SK-N-SH treated with all-trans-retinoic acid at 6 μM for 48 hours (cell line): ENCODE data around the gene ARID1B.

Source experiments
- ATAC-seq: fragments of 200-7000 bp; cut with Tn5 transposase; 3 replicates; pipeline ENCODE4 v1.9.1; 2020; ENCODE audit warnings: mild to moderate bottlenecking, moderate library complexity
- ARNTL ChIP-seq: fragments of 450-650 bp; formaldehyde crosslinking; IDR thresholded peaks from 2 replicates; pipeline ENCODE4 v1.5.0; 2020; ENCODE audit warnings: low read depth, mild to moderate bottlenecking, moderate library complexity, borderline replicate concordance
- BACH2 ChIP-seq: fragments of 250-450 bp; sonication (Bioruptor Pico); IDR thresholded peaks from 2 replicates; pipeline ENCODE4 v1.9.0; 2021; ENCODE audit warnings: mild to moderate bottlenecking, borderline replicate concordance
- CREB5 ChIP-seq: fragments of 250-450 bp; sonication (Bioruptor Pico); IDR thresholded peaks from 2 replicates; pipeline ENCODE4 v1.5.1; 2020; ENCODE audit warnings: low read depth, mild to moderate bottlenecking, moderate library complexity
- CSDC2 ChIP-seq: fragments of 250-450 bp; sonication (Bioruptor Pico); IDR thresholded peaks from 2 replicates; pipeline ENCODE4 v1.5.0; 2020; ENCODE audit warnings: mild to moderate bottlenecking, moderate library complexity
- ESRRG ChIP-seq: fragments of 250-450 bp; sonication (Bioruptor Pico); IDR thresholded peaks from 2 replicates; pipeline ENCODE4 v1.6.1; 2021; ENCODE audit warnings: mild to moderate bottlenecking
- GLIS3 ChIP-seq: fragments of 250-450 bp; sonication (Bioruptor Pico); IDR thresholded peaks from 2 replicates; pipeline ENCODE4 v1.5.0; 2020; ENCODE audit warnings: mild to moderate bottlenecking, moderate library complexity
- ISL1 ChIP-seq: fragments of 250-450 bp; sonication (Bioruptor Pico); IDR thresholded peaks from 2 replicates; pipeline ENCODE4 v2.1.2; 2022; ENCODE audit warnings: mild to moderate bottlenecking, moderate library complexity
- OSR1 ChIP-seq: fragments of 250-450 bp; sonication (Bioruptor Pico); IDR thresholded peaks from 2 replicates; pipeline ENCODE4 v1.8.0; 2022; ENCODE audit warnings: moderate library complexity, mild to moderate bottlenecking, inconsistent platforms
- PATZ1 ChIP-seq: fragments of 250-450 bp; sonication (Bioruptor Pico); IDR thresholded peaks from 2 replicates; pipeline ENCODE4 v1.8.0; 2020; ENCODE audit warnings: mild to moderate bottlenecking, moderate library complexity, borderline replicate concordance
- POU6F1 ChIP-seq: fragments of 250-450 bp; sonication (Bioruptor Pico); IDR thresholded peaks from 2 replicates; pipeline ENCODE4 v1.8.0; 2021; ENCODE audit warnings: low read depth, mild to moderate bottlenecking, moderate library complexity, borderline replicate concordance
- PPARA ChIP-seq: fragments of 250-450 bp; sonication (Bioruptor Pico); IDR thresholded peaks from 2 replicates; pipeline ENCODE4 v1.5.0; 2020; ENCODE audit warnings: mild to moderate bottlenecking, borderline replicate concordance
- RARB ChIP-seq: fragments of 250-450 bp; sonication (Bioruptor Pico); IDR thresholded peaks from 2 replicates; pipeline ENCODE4 v1.8.0; 2021; ENCODE audit warnings: mild to moderate bottlenecking, moderate library complexity
- SNAI2 ChIP-seq: fragments of 250-450 bp; sonication (Bioruptor Pico); IDR thresholded peaks from 2 replicates; pipeline ENCODE4 v1.5.0; 2020; ENCODE audit warnings: mild to moderate bottlenecking, moderate library complexity
- TCF4 ChIP-seq: fragments of 250-450 bp; sonication (Bioruptor Pico); IDR thresholded peaks from 2 replicates; pipeline ENCODE4 v1.8.0; 2021; ENCODE audit warnings: mild to moderate bottlenecking, moderate library complexity, borderline replicate concordance
- TOX ChIP-seq: fragments of 250-450 bp; sonication (Bioruptor Pico); IDR thresholded peaks from 2 replicates; pipeline ENCODE4 v1.8.0; 2021; ENCODE audit warnings: mild to moderate bottlenecking, moderate library complexity, borderline replicate concordance
- TSHZ2 ChIP-seq: fragments of 250-450 bp; sonication (Bioruptor Pico); IDR thresholded peaks from 2 replicates; pipeline ENCODE4 v1.5.0; 2020; ENCODE audit warnings: mild to moderate bottlenecking, moderate library complexity
- ZC3H10 ChIP-seq: fragments of 250-450 bp; sonication (Bioruptor Pico); IDR thresholded peaks from 2 replicates; pipeline ENCODE4 v1.5.1; 2021; ENCODE audit warnings: mild to moderate bottlenecking, moderate library complexity
- ZFP3 ChIP-seq: fragments of 250-450 bp; sonication (Bioruptor Pico); IDR thresholded peaks from 2 replicates; pipeline ENCODE4 v1.5.0; 2020; ENCODE audit warnings: mild to moderate bottlenecking, moderate library complexity
- ZFP30 ChIP-seq: fragments of 450-650 bp; formaldehyde crosslinking; IDR thresholded peaks from 2 replicates; pipeline ENCODE4 v1.5.0; 2022; ENCODE audit warnings: mild to moderate bottlenecking, moderate library complexity
- ZNF565 ChIP-seq: fragments of 450-650 bp; formaldehyde crosslinking; conservative IDR thresholded peaks from 2 replicates; pipeline ENCODE4 v1.5.0; 2020; ENCODE audit warnings: low read depth, mild to moderate bottlenecking, moderate library complexity
- ZNF70 ChIP-seq: fragments of 450-650 bp; formaldehyde crosslinking; IDR thresholded peaks from 2 replicates; pipeline ENCODE4 v1.5.0; 2020; ENCODE audit warnings: mild to moderate bottlenecking, moderate library complexity
- ZNF8 ChIP-seq: fragments of 450-650 bp; formaldehyde crosslinking; IDR thresholded peaks from 2 replicates; pipeline ENCODE4 v1.5.0; 2020; ENCODE audit warnings: mild to moderate bottlenecking, moderate library complexity

ARID1B gene

GRCh38 chr6:157021993-157022740 is 245.0 kb downstream of the ARID1B start:
- no peak for TF ChIP-seq ARNTL (CRISPR knock-in tag)
- no peak for TF ChIP-seq SNAI2 (CRISPR knock-in tag)
- no peak for TF ChIP-seq BACH2 (CRISPR knock-in tag)
- TF ChIP-seq OSR1: no peak
- no peak for TF ChIP-seq CSDC2
- TF ChIP-seq PATZ1 (CRISPR knock-in tag): no peak
- TF ChIP-seq GLIS3 (CRISPR knock-in tag): no peak
- no peak for TF ChIP-seq PPARA (CRISPR knock-in tag)
- TF ChIP-seq CREB5 (CRISPR knock-in tag): no peak
- TF ChIP-seq ZFP3 (CRISPR knock-in tag): no peak
- TF ChIP-seq RARB (CRISPR knock-in tag): no peak
- TF ChIP-seq ZNF8 (CRISPR knock-in tag): no peak
- TF ChIP-seq ZNF70 (CRISPR knock-in tag): no peak
- no peak for TF ChIP-seq ISL1 (CRISPR knock-in tag)
- TF ChIP-seq, all 23 proteins: peak for 0
- peak; percentile 79 for ATAC-seq

GRCh38 chr6:157023958-157024357 is 246.8 kb downstream of the ARID1B start:
- no peak for TF ChIP-seq TCF4
- no peak for TF ChIP-seq ARNTL (CRISPR knock-in tag)
- no peak for ATAC-seq

- TF ChIP-seq SNAI2 (CRISPR knock-in tag) (no peak), BACH2 (CRISPR knock-in tag) (no peak)
Observed at GRCh38 chr6:157024745-157025144, 247.6 kb downstream of the ARID1B start.

GRCh38 chr6:157025437-157025836 is 248.3 kb downstream of the ARID1B start:
- no peak for ATAC-seq
- TF ChIP-seq CSDC2 (no peak), TSHZ2 (CRISPR knock-in tag) (no peak), ISL1 (CRISPR knock-in tag) (no peak), BACH2 (CRISPR knock-in tag) (no peak), ZC3H10 (CRISPR knock-in tag) (no peak), ZNF565 (CRISPR knock-in tag) (no peak), PATZ1 (CRISPR knock-in tag) (no peak), ESRRG (CRISPR knock-in tag) (no peak), ZNF8 (CRISPR knock-in tag) (no peak), POU6F1 (CRISPR knock-in tag) (no peak), SNAI2 (CRISPR knock-in tag) (no peak), TCF4 (no peak), TOX (CRISPR knock-in tag) (no peak), ZFP3 (CRISPR knock-in tag) (no peak), ZFP30 (CRISPR knock-in tag) (no peak), OSR1 (no peak)

More at GRCh38 chr6:157024745-157025144, 247.6 kb downstream of the ARID1B start:
- no peak for ATAC-seq
